WTC11 (cell line): Measurements from ENCODE around the gene TMEM116.

Experiments
- CTCF ChIP-seq: fragments of 200-600 bp; IDR thresholded peaks from 2 replicates; pipeline ENCODE4 v1.8.0; 2022; ENCODE audit warnings: antibody characterized with exemption
- TP53 ChIP-seq: sonication (generic); formaldehyde crosslinking; IDR thresholded peaks from 2 replicates; pipeline ENCODE4 v1.8.1; 2023; ENCODE audit warnings: mild to moderate bottlenecking, missing genetic modification reagents
- USF2 ChIP-seq: sonication (generic); formaldehyde crosslinking; IDR thresholded peaks from 2 replicates; pipeline ENCODE4 v1.8.1; 2023; ENCODE audit warnings: mild to moderate bottlenecking, missing genetic modification reagents, moderate library complexity

GRCh38 chr12:112008918-112009317, 4.0 kb downstream of the TMEM116 start:
- TF ChIP-seq USF2 (CRISPR knock-in tag) (no peak), TP53 (CRISPR knock-in tag) (no peak), CTCF (no peak)
